Measurements from ENCODE around the gene LTB. TPM values are rescaled to one million over a fixed set of nuclear protein-coding genes. Genes with fewer than 3 reads are reported as not detected.
A peak's percentile ranks its signal among the peaks of the same experiment; 100 is the strongest.

LTB gene
- total RNA-seq, 1 donor from 2014 or later, result 5.4 TPM

- no peaks in the 10 kb centered on the region for H3K9me3 ChIP-seq
- H3K36me3 ChIP-seq, result peaks cover 0 to 33% of the 10 kb centered on the region in 2 donors
- peaks cover 18% of the 10 kb centered on the region for H3K4me1 ChIP-seq
- peak overlapping the region; percentile 55 to 59 for H3K4me3 ChIP-seq
- peak overlapping the region; percentile 95 for H3K27ac ChIP-seq
- H3K27me3 ChIP-seq, result no peaks in the 10 kb centered on the region
- intact Hi-C loops (cut with DNase I), result no loop called here
- DNase-seq (ENCODE audit: extremely low spot score in 2 of 2), result no peak
- TF ChIP-seq POLR2A (IDR thresholded peaks at IDR 0.05) (no peak), POLR2AphosphoS5 (IDR thresholded peaks at IDR 0.05; ENCODE audit: insufficient read depth in 1 of 2, low read depth in 1 of 2) (no peak), CTCF (IDR thresholded peaks at IDR 0.05) (no peak)
Observed at GRCh38 chr6:31621320-31621939, 39.2 kb upstream of the LTB start.

GRCh38 chr6:31620586-31621319, 38.5 kb upstream of the LTB start, which contains the start of gene PRRC2A:
TSS of gene PRRC2A (plus strand) at chr6:31620715. CDS start at chr6:31622790, 2,075 bp downstream.
- H3K27me3 ChIP-seq, result no peaks in the 10 kb centered on the region
- DNase-seq (ENCODE audit: extremely low spot score in 2 of 2), result peak in 1 of 2 donors; percentile 92
- peak within 1 kb of the TSS; percentile 95 for H3K27ac ChIP-seq
- H3K9me3 ChIP-seq, result no peaks in the 10 kb centered on the region
- peak in 1 of 2 donors; percentile 74 for TF ChIP-seq POLR2A (IDR thresholded peaks at IDR 0.05)
- TF ChIP-seq POLR2AphosphoS5 (IDR thresholded peaks at IDR 0.05; ENCODE audit: insufficient read depth in 1 of 2, low read depth in 1 of 2), result peak in 1 of 2 donors; percentile 73
- TF ChIP-seq CTCF (IDR thresholded peaks at IDR 0.05), result no peak
- H3K4me3 ChIP-seq, result peak within 1 kb of the TSS; percentile 55 to 59
- H3K4me1 ChIP-seq, result peaks cover 18% of the 10 kb centered on the region
- intact Hi-C loops (cut with DNase I), result no loop called here
- H3K36me3 ChIP-seq, result peaks cover 0 to 26% of the 10 kb centered on the region in 2 donors

- Histone ChIP-seq H3K27me3 (no peaks in the 10 kb centered on the region), H3K4me3 (peak overlapping the region; percentile 51 to 55), H3K36me3 (peaks cover 0 to 18% of the 10 kb centered on the region in 2 donors), H3K4me1 (peaks cover 18% of the 10 kb centered on the region), H3K9me3 (no peaks in the 10 kb centered on the region), H3K27ac (peak overlapping the region; percentile 95)
- TF ChIP-seq POLR2A (IDR thresholded peaks at IDR 0.05) (peak; percentile 83 to 90), CTCF (IDR thresholded peaks at IDR 0.05) (no peak), POLR2AphosphoS5 (IDR thresholded peaks at IDR 0.05; ENCODE audit: insufficient read depth in 1 of 2, low read depth in 1 of 2) (peak; percentile 82 to 98)
- intact Hi-C loops (cut with DNase I), result no loop called here
- DNase-seq (ENCODE audit: extremely low spot score in 2 of 2), result peak; percentile 98 to 100
Observed at GRCh38 chr6:31619805-31620585, 37.8 kb upstream of the LTB start.

GRCh38 chr6:31617010-31617409, 34.8 kb upstream of the LTB start:
- TF ChIP-seq POLR2AphosphoS5 (IDR thresholded peaks at IDR 0.05; ENCODE audit: insufficient read depth in 1 of 2, low read depth in 1 of 2) (no peak), CTCF (IDR thresholded peaks at IDR 0.05) (no peak), POLR2A (IDR thresholded peaks at IDR 0.05) (no peak)
- peaks cover 8% of the 10 kb centered on the region for H3K4me1 ChIP-seq
- intact Hi-C loops (cut with DNase I), result no loop called here
- H3K27ac ChIP-seq, result no peak overlapping the region
- H3K4me3 ChIP-seq, result no peak overlapping the region
- DNase-seq (ENCODE audit: extremely low spot score in 2 of 2), result no peak
- H3K27me3 ChIP-seq, result no peaks in the 10 kb centered on the region
- H3K9me3 ChIP-seq, result no peaks in the 10 kb centered on the region
- no peaks in the 10 kb centered on the region for H3K36me3 ChIP-seq

Data from vagina (tissue), 2 donors.